IMR-90 (cell line): ENCODE results near the gene PPP1R14C.

Experiments
- BHLHE40 ChIP-seq: fragments of 150-350 bp; IDR thresholded peaks from 2 replicates; pipeline ENCODE4 v1.6.1; 2016; ENCODE audit warnings: mild to moderate bottlenecking, low read depth, low read length
- MAFK ChIP-seq: IDR thresholded peaks from 2 replicates; pipeline ENCODE4 v1.6.1; 2012; ENCODE audit warnings: low read depth, low read length, improper control_type of control experiment
- MXI1 ChIP-seq: IDR thresholded peaks from 2 replicates; pipeline ENCODE4 v1.6.1; 2012; ENCODE audit warnings: low read depth, mild to moderate bottlenecking, low read length, moderate library complexity, borderline replicate concordance
- POLR2A ChIP-seq: IDR thresholded peaks from 2 replicates; pipeline ENCODE4 v1.6.1; 2012; ENCODE audit warnings: mild to moderate bottlenecking, low read depth, low read length
- RFX5 ChIP-seq: IDR thresholded peaks from 2 replicates; pipeline ENCODE4 v1.8.0; 2012; ENCODE audit warnings: low read depth, mild to moderate bottlenecking, low read length, moderate library complexity
- SMC3 ChIP-seq: fragments of 150-350 bp; IDR thresholded peaks from 2 replicates; pipeline ENCODE4 v1.6.1; 2016; ENCODE audit warnings: low read depth, mild to moderate bottlenecking, antibody characterized with exemption, low read length, moderate library complexity
- TF ChIP-seq, protein P1 (sequence below): conservative IDR thresholded peaks from 2 replicates; pipeline ENCODE4 v1.5.1; 2012; ENCODE audit warnings: mild to moderate bottlenecking, low read depth, low read length, improper control_type of control experiment

DNA sequence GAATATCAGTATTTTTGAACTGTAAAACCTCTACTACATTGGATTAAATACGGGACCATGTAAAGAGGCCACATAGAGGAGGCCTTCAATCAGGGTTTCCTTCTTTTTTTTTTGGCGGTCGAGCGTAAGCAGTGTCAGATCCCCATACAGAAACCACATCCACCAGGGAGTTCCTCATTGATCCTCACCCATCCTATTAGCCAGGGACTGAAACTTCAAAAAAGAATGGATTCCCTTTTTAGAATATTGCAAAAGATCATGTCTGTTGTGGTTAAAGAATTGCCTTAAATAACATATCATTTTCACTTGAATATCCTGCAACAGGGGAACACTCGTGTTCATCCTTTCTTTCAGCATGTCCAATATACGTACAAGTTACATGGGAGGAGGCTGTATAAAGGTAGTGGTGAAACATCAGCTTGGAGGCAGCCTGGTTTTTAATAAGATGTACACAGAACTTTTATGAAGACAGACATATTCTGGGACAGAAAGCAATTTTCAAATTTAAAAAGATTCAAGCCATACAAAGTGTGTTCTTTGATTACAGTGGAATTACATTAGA is 96.1 kb downstream of the PPP1R14C start:
- TF ChIP-seq POLR2A (no peak), RFX5 (no peak), MAFK (no peak), MXI1 (no peak), SMC3 (no peak), BHLHE40 (no peak)
- TF ChIP-seq, protein P1, sequence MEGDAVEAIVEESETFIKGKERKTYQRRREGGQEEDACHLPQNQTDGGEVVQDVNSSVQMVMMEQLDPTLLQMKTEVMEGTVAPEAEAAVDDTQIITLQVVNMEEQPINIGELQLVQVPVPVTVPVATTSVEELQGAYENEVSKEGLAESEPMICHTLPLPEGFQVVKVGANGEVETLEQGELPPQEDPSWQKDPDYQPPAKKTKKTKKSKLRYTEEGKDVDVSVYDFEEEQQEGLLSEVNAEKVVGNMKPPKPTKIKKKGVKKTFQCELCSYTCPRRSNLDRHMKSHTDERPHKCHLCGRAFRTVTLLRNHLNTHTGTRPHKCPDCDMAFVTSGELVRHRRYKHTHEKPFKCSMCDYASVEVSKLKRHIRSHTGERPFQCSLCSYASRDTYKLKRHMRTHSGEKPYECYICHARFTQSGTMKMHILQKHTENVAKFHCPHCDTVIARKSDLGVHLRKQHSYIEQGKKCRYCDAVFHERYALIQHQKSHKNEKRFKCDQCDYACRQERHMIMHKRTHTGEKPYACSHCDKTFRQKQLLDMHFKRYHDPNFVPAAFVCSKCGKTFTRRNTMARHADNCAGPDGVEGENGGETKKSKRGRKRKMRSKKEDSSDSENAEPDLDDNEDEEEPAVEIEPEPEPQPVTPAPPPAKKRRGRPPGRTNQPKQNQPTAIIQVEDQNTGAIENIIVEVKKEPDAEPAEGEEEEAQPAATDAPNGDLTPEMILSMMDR = no peak
